ELR (cell line): ENCODE measurements around the gene PLCL2.
A peak's percentile ranks its signal among the peaks of the same experiment; 100 is the strongest.

Experiments used
- DNase-seq: peaks from one replicate; pipeline ENCODE4 v3.0.0-alpha.2; 2015; ENCODE audit warnings: low read depth

The PLCL2 gene

GRCh38 chr3:17011728-17012338, 127.1 kb downstream of the PLCL2 start:
- no peak for DNase-seq

DNA sequence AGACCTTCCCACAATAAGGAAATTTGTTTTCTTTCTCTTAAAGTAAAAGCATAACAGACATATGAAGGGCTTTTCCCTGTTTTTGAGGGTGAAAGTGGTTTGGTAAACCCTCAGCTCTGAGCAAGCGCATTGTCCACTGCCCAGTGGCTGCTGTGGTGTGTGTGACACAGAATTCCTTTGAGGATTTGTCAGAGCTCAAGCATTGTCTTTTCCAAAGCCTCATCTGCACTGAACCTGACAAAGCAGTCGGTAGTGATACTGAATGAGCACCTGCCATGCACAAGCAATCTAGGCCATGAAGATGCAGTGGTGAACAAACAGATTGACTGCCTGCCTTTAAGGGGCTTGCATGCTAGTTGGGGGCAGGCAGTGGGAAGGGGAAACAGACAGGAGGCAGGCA, 128.3 kb downstream of the PLCL2 start:
- peak; percentile 25 for DNase-seq

- DNase-seq = no peak
Observed at GRCh38 chr3:17013571-17013970, 128.8 kb downstream of the PLCL2 start.

- DNase-seq = no peak
Observed at GRCh38 chr3:17014284-17014683, 129.5 kb downstream of the PLCL2 start.

- DNase-seq = no peak
Observed at GRCh38 chr3:17014709-17015108, 130.0 kb downstream of the PLCL2 start.

DNA sequence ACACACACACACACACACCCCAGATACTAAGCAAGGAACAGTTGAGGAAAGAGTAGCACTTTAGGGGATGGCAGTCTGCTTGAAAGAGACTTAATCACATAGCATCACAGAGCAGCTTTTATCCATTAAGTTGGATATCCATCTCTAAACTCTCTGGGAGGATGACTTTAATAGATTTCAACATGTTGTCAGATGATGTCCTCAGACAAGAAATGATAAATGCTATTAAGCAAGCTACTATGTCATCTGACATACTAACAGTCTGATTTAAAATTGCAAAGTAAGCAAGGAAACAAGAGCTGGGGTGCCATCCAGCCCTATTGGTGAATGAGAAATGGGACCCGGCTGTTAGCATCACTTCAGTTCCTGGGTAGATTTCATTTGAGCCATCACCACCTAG, 136.9 kb downstream of the PLCL2 start:
- DNase-seq = no peak

DNA sequence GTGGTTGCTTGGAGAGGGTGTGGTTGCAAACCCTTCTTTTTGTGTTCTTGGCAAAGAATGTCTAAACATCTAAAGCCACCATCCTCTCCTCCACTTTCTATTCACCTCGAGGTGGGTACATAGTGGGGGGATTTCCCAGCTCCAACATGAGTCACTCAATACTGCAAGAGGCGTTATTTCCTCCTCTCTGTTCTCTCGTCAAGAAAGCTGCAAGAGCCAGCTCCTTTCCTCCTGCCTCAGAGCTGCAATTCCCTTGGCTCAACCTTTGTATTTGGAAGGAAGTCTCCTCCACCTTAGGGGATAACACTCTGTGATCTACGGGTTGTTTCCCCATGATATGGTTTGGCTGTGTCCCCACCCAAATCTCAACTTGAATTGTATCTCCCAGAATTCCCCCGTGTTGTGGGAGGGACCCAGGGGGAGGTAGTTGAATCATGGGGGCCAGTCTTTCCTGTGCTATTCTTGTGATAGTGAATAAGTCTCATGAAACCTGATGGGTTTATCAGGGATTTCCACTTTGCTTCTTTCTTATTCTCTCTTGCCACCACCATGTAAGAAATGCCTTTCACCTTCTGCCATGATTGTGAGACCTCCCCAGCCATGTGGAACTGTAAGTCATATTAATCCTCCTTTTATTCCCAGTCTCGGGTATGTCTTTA, 138.4 kb downstream of the PLCL2 start:
- DNase-seq = peak; percentile 68

DNA sequence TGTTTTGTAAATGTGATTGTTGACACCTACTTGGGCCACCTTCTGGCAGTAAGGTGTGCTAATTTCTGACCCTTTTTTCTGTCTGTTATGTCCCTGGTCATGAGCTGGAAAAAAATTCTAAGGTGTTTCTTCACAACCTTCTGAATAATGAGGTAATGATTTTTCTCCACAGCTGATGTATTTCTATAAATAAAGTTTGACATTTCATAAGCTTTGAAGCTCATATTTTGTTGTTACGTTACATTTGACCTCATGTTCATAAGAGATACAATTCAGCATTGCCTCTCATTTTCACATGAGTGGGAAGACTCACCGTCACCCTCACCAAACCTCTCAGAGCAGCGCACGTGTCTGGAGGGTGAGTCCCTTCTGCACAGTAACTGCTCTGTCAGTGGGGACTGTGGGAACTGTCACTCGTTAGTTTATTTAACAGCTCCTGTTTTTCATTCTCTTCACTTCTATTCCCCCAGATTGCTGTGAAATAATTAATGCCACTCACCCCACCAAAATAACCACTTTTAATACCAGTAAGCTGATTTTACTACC, 140.9 kb downstream of the PLCL2 start:
- DNase-seq = no peak

DNA sequence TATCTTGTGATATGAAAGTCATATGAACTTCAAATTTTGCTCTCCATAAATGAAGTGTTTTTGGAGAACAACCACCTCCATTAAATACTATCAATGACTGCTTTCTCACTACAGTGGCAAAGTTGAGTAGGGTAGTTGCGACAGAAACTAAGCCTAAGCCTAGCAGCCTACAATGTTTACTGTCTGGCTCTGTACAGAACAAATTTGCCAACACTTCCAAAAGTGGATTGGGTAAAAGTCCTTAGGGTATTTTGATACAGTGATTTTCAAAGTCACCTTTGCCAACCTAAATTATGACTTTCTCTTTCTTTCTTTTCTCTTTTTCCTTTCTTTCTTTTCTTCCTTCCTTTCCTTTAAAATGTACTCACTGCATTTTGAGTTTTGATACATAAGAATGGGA, 142.6 kb downstream of the PLCL2 start:
- no peak for DNase-seq

DNA sequence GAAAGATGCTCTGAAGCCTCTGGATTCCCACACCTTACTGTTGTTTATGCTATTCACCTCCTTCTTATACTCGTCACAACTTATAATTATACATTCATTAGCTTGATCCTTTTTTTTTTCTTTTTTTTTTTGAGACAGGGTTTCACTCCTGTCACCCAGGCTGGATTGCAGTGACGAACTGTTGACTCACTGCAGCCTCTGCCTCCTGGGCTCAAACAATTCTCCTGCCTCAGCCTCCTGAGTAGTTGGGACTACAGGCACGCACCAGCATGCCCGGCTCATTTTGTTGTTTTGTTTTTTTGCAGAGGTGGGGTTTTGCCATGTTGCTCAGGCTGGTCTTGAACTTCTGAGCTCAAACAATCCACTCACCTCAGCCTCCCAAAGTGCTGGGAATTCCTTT, 143.6 kb downstream of the PLCL2 start:
- no peak for DNase-seq

GRCh38 chr3:17030438-17030837, 145.7 kb downstream of the PLCL2 start:
- no peak for DNase-seq

DNA sequence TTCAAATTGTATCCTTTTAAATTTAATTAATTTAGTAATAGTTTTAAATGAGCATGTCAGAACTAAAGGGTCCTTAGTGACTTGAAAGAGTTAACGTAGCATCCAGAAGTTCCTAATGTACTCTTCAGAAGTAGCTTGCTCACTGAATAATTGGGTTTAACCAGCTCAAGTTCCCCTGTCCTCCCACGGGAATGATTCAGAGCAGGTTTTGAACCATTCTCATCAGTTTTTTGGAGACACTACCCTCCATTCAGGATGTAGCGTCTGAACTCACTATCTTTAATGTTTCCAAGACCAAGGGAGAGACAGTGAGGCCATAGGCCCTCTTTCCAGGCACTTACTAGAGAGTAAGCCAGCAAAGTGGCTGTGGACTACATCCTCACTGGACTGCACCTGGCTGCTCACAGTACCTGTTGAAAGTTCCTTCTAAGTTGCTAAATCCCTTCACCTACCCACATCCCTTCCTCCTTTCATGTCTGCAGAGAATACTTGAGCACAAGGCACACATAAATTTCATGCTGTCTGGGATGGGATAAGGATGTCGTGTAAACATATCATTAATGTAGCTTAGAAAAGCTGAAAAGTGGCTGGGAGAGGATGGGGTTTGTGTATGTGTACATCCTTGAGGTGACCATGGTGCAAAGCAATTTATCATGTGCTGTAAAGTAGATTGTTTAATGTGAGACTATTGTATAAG, 146.3 kb downstream of the PLCL2 start:
- DNase-seq = no peak

DNA sequence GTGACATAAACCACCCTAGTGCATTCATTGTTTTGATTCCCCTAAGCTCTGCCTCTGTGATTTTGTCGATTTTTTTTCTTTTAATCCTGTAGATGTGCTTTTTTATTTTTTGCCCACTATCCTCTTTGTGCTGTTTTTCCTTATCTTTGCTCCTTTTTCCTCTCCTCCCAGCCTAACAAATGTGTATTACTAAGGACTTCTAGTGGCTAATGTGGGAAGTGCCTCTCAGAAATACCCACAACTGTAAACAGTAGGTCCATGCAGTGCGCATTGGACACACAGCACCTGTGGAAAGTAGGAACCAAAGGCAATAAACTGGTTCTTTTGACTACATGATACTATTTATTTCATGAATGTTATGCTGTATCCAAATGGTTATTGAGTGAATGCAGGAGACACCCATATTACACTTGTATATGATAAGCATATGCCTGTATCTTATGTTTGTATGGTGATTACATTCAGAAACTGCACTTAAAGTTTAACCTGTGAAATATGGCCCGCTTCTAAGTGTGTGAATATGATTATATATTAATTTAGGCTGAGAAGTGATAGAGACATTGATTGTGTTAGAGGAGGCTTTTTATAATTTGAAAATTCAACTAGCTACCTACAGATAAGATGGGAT, 147.8 kb downstream of the PLCL2 start:
- DNase-seq = peak; percentile 60

- peak; percentile 15 for DNase-seq
Observed at GRCh38 chr3:17033516-17034168, 148.9 kb downstream of the PLCL2 start.

DNA sequence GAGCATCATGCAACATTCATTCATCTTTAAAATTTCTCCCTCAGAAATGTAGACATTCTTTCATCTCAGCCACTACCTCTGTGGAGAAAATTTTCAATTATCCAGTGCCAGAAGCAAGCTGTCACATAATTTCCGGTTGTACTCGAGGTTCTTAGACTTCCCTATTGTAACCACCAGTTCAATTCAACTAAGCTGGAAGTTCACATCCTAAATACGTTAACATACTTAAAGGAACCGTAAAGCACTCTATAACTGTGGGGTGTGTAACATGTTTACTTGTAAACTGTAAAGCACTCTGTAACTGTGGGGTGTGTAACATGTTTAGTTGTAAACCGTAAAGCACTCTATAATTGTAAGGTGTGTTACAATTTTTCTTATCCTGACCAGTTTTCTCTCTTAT, 150.3 kb downstream of the PLCL2 start:
- no peak for DNase-seq

- no peak for DNase-seq
Observed at GRCh38 chr3:17035966-17036365, 151.2 kb downstream of the PLCL2 start.

DNA sequence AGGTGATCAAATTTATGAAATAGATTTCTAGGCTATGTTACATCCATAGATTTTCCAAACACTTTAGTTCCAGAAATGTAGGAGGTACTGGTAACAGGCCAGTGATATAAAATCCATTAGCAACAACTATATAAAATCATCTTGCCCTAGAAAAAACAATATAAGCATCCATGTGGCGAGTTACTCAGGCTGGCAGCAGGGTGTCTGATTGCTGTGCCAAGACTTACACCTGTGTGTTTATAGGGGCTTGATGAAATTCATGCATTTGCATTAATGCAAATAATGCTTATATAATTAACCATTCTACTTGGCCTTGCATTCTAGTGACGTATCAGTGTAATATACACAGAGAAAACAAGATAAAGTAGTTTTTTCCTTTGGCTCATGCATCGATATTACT, 153.4 kb downstream of the PLCL2 start:
- no peak for DNase-seq

GRCh38 chr3:17038900-17039553, 154.3 kb downstream of the PLCL2 start:
- DNase-seq = no peak

- peak; percentile 96 for DNase-seq
Observed at GRCh38 chr3:17039594-17039993, 154.8 kb downstream of the PLCL2 start.

GRCh38 chr3:17040322-17040989, 155.7 kb downstream of the PLCL2 start:
- DNase-seq = peak; percentile 22

GRCh38 chr3:17040990-17041377, 156.2 kb downstream of the PLCL2 start:
- DNase-seq = peak; percentile 59
